HG02588 (cell line): ENCODE data around the gene CSF3.

Experiments
- ATAC-seq: cut with Tn5 transposase; IDR thresholded peaks from one replicate; pipeline ENCODE4 v1.9.1; 2021; ENCODE audit warnings: mild to moderate bottlenecking, moderate library complexity; ENCODE audit not compliant: unreplicated experiment

The CSF3 gene

DNA sequence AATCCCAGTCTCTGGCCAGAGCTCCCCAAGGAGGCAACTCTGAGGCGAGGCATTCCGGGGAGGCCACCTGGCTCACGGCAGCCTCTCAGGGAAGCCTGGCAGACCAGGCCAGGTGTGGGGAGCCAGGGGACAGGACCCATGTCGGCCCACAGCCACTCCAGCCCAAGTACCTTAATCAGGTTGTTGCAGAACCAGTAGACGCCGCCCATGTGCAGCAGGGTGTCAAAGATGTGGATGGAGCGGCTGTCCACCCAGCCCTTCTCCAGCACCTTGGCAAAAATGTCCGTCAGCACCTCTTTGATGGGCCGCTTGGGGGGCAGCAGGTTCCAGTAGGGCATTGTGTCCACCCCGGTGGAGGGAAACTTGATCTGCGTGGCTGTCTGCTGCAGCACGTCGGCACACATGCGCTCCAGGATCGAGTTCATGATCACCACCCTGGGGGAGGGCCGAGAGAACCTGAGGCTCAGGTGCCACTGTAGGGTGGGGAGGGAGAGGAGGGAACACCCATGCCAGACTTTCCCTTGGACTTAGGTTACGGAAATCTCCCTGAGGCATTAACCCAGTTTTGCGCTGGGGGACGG is 7.8 kb downstream of the CSF3 start:
- no peak for ATAC-seq

DNA sequence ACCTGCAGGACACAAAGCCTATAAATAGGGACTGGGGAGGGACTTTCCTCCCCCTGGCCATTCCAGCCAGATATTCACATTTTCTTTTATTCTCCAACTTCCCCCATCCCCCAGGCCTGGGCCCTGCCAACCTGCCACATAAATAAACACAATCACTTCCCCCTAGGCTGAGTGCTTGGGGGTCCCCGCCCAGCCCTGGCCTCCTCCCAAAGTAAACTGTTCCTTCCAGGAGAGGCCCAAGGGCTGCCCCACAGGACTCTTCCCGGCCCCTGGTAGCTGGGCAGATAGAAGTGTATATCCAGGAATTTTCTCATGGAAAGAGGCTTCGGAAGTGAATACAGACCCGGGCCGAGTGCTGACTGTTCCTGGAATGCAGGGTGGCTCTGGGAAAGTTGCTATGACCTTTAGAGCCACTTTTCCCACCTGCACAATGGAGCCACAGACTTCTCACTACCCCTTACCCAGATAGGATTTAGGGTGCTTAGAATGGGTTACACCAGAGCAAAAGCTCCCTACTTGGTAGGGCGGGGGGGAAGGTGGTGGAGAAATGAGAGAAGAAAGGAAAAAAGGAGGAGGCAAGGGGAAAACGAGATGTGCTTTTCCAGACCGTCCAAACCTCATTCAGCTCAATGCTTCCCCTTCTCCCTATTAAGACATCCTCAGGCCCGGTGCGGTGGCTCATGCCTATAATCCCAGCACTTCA is 8.5 kb downstream of the CSF3 start:
- no peak for ATAC-seq

DNA sequence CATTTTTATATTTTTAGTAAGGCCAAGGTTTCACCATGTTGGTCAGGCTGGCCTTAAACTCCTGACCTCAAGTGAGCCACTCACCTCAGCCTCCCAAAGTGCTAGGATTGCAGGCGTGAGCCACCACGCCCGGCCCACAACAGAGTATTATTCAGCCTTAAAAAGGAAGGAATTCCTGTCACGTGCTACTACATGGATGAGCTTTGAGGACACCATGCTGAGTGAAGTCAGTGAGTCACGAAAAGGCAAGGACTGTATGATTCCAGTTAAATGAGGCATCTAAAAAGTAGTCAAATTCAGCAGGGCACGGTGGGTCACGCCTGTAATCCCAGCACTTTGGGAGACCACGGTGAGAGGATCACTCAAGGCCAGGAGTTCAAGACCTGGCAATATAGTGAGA is 9.7 kb downstream of the CSF3 start:
- no peak for ATAC-seq

DNA sequence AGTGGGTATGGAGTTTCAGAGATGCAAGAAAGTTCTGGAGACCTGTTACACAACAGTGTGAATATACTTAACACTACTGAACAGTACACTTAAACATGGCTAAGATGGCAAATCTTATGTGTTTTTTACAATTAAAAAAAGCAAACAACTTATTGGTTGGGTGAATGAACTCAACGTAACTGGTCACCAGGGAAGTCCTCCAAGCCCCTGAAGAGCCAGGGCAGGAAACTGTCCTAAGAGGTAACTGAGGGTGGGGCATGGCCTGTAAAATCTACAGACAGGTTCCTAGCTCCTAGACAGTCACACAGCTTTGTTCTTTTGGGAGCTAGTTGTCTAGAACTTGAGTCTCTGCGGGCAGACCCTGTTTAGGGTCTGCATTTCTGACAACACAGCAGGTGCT is 10.3 kb downstream of the CSF3 start:
- ATAC-seq: no peak

DNA sequence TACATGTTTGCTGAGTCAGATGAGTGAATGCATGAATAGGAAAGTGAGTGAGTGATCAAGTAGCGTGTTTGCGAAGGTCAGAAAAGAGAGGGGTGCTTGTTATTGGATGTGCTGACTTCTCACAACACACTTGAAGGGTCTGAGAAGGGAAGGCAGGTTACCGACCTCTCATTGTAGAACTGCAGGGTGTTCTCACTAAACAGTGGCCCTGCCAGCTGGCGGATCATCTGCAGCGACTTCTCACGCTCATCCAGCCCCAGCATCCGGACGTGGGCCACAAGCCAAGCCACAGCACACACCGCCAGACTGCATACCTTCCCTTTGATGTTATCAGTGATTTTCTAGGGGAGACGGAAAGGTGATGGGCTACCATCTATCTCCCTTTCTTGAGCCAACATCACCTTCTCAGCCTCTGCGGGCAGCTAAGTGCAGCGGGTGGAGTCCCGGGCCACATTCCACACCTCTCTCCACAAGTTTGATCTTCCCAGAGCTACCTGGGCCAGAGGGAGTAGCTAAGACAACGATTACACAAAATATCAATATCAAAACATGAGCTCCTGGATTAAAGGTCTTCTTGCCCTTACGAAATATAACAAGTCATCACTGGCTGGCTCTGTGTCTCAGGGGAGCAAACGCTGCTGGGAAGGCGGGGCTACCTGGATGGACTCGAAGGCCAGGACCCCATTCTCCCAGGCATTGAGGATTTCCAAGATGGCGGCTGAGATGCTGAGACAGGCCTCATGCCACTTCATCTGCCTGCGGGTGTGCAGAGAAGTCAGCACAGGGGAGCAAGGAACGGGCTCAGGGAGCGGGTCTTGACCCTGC is 11.0 kb downstream of the CSF3 start:
- ATAC-seq: no peak

DNA sequence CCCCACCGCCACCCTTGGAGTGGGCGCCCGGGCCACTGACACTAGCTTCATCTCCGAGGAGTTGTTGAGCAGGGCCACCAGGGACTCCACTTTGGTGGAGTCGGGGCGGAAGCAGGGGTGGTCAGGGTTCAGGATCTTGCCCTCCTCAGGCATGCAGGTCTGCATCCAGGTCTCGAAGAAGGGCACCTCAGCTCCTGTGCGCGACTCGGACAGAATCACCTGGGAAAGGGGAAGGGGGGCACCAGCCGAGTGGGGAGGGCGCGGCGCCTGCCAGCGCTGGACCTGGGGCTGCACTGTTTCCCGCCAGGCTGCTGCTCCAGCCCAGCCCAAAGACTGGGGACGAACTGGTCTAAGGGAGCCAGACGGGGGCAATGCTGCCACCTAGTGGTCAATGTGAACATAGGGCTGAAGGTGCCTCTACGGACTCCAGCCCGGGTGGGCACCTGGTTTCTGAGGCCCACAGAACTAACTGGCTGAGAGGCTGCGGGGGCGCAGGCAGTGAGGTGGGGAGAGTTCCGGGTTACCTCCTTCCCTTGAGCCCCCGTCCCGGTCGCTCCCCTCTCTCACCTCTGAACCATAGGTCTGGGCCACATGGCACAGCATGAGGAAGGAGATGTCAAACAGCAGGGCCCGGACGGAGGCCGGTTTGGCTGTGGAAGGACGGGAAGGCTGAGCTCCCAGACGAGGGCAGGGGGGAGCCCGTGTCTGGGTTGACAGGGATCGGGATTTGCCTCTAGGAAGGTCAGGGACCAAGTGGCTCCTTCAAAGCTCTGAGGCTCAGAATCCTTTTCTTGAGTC is 11.8 kb downstream of the CSF3 start:
- ATAC-seq: no peak

DNA sequence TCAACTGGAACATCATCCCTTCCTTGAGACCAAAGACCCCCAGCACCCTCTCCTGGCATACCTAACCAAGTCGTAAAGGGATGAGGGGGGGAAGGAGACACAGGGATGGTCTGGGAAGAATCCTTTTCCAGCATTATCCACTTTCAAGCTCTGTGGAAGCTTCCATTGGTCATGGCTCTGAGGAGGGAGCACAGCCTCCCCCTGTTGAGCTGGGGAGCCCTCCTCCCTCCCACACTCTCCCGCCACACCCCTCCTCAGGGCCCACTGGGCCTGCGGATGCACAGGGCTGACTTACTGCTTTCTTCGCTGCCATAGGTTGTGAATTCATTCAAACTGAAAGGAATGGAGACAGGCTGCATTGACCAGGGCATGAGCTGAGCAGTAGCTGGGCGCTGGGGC is 12.4 kb downstream of the CSF3 start:
- ATAC-seq: no peak

DNA sequence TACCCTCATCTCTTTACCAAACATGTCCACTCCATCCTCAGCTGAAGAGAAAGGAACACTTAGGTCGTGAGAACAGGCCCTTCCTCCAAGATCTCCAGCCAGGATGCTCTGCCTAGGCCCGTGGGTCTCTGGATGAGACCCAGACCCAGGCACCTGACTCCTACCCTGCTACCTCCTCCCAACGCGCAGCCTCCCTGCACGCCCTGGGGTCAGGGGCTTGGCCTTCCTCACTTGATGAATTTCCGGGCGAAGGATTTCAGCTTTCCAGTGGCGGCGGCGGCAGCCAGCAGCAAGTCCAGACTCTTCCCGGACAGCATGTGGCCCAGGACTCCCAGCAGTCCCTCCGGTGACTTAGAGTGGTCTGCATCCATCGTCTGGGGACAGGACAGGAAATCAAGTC is 13.4 kb downstream of the CSF3 start:
- ATAC-seq: no peak

DNA sequence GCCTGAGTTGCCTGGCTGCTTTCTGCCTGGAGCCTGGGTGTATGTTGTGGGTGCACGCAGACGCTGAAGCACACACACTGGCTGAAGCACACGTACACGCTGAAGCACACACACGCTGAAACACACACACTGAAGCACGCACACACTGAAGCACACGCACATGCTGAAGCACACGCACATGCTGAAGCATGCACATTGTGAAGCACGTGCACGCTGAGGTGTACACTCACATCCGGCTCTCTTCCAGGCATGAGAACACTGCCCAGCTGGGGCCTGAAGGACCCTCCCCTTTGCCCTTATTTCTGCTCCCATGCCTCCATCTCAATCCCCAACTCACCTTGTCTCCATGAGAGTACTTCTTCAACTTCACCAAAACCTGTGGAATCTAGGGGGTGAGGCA is 16.5 kb downstream of the CSF3 start:
- no peak for ATAC-seq

DNA sequence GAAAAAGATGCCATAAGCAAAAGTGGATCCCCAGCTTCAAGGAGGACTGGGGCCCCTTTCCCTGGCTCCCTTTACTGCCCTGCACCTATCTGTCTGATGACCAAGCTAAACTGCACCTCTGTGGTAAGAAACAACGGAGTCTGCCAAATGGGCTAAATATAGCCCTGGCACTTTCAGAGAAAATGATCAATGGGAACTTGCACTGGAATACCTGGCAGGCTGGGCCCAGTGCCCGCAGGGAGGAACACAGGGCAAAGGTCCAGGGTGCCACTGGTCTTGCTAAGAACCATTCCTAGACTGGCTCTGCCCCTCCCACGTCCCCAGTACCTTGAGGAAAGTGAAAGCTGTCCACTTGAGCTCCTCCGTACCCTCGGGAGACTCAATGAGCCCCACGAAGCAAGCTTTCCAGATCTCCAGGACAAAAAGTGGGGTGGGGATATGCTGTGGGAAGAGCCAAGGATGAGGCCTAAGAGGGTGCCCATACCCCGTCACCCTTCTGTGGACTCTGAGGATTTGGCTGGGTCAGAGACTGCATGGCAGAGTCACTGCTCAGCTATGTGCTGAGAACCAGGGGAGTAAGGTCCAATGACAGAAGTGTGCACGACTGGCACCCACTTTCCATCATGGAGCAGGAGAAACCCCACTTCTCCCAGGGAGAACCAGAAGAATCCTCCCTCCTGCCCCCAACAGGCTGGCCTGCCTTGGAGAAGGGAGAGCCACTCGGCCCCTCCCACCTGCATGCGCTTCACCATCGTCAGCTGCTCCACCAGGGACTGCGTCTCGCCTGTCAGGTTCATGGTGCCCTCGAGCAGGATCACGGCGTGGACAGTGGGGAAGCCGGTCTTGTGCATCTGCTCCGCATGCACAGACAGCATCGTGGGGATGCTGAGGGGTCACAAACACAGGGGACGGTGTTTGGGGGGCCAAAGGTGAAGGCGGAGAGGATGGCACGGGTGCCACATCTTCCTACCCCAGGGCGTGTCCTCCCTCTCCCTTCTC is 17.4 kb downstream of the CSF3 start:
- no peak for ATAC-seq

DNA sequence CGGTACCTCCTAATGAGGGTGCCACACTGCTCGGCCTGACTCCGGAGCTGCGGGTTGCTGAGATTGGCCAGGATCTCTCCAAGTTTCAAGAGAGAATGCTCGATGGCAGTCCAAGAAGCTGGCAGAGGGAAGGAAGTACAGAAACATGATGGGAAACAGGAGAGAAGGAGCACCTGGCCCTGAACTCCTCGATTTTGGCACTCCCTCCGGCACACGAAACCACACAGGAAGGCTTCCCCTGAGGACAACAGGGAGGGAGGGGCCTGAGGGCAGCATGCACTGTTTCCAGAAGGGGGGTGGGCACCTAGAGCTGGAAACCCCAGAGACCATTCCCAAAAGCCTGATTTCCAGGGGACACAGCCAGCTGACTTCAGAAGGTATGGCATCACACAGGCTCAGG is 18.1 kb downstream of the CSF3 start:
- ATAC-seq: no peak

DNA sequence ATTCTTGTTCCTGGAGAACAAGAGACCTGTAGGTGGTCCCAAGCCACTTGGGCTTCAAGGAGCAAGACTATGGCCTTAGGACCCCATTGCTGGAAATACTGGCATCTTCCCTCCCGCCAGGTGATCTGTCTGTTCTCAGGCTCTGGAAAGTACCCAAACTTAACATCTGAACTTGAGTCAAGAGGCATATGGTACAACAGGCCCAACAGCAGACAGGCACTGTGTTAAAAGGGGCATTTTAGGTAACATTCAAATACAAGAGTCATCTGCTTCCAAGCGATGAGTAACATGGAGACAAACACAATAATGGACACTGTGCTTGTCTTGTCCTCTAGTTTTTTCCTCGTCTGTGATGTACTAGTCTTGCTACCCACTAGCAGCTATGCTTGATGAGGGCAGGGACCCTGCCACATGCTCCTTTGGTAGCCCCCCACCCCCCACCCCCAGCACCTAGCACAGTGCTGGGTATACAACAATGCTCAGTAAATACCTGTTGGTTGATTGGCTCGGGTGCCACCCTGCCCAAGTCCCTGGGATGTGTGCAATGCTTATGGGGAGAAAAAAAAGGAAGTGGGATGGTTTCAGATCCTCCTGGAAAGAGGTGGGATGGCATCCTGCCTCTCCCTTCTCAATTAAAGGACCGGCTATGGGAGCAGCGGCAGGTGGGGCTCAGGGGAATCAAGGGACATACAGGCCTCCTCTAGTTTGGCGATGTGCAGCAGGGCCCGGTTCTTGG is 19.4 kb downstream of the CSF3 start:
- no peak for ATAC-seq

DNA sequence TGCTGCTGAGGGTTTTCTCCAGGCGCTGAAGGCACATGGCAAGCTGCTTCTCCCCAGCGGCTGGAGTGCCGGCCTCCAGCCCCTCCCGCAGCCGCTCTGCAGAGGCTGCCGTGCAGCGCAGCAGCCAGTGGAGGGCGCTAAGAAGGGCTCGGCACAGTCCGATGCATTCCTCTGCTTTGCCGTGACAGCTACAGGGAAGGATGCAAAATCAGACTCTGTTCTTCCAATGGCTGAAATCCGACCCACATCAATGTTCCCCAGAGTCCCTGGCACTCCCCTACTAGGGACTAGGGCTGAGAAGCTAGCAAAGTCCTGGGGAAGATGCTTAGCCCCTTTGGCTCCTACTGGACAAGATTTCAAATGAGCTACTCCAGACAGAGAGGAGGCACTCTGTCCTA is 19.9 kb downstream of the CSF3 start:
- ATAC-seq: no peak

DNA sequence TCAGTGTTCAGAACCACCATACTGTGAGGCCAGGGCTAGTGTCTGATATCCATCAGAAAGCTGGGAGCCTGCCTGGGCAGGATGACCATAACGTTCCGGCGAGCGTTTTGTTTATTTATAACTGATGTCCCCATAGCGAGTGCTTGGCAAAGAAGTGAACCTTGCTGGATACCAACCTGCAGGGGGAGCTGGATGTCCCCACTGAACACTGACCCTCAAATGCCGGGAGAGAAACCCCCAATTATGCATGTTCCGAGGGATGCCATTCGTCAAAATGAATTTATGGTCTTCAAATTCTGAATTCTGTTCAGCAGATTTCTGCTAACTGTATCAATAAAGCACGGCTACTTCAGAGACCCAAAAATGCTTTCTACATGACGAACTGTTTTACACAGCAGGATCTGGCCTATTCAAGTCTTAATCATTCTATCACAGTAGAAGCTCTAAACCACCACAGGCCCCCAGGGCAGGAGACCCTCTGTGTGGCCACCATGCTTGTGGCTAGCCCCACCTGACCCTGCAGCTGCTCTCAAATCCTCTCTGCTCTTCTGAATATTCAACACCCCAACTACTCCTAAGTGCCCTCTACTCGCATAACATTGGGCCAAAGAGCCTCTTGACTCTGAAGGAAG is 23.8 kb downstream of the CSF3 start:
- ATAC-seq: no peak

DNA sequence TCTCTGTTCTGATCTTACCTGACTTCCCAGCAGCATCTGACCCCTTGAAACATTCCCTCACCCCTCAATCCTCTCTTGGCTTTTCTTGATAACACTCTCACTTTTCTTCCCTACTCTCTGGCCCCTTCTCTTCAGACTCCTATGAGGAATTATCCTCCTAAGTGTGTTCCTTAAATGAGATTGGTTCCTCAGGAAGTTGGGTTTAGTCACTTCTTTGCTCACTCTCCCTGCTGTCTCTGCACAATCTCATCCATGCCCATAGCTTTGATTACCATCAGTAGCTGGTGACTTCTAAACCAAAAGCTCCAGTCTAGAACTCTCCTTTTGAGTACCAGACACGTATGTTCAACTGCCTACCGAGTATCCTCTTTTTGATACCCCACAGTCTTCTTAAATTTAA is 26.0 kb downstream of the CSF3 start:
- ATAC-seq: no peak

DNA sequence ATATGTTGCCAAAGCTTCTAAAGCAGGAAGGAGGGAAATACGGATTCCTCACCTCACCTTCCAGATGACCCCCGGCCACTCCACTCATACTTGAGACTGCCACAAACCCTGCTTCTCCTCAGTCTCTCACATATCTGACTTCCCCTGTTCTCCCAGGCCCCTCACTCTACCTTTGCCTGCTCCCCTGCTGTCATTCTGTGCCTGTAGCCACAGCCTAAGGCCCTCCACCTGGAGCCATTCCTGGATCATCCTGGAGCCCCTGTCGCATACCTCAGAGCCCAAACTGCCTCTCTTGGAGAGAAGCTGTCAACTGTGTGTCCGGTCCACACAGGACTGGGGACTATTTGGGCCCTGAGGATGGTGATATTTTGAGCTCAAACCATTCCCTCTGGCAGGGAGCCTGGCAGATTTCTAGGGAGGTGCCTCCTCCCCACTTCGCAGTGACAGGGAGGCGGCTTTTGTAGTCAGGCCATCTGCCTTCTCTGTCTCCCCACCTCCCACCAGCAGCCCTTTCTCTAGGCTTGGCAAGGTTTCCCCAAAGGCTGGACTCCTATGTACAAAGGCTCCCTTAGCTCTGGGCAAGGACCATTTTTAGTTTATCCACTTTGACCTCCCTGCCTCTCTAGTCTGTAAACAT is 41.3 kb downstream of the CSF3 start:
- ATAC-seq: no peak

DNA sequence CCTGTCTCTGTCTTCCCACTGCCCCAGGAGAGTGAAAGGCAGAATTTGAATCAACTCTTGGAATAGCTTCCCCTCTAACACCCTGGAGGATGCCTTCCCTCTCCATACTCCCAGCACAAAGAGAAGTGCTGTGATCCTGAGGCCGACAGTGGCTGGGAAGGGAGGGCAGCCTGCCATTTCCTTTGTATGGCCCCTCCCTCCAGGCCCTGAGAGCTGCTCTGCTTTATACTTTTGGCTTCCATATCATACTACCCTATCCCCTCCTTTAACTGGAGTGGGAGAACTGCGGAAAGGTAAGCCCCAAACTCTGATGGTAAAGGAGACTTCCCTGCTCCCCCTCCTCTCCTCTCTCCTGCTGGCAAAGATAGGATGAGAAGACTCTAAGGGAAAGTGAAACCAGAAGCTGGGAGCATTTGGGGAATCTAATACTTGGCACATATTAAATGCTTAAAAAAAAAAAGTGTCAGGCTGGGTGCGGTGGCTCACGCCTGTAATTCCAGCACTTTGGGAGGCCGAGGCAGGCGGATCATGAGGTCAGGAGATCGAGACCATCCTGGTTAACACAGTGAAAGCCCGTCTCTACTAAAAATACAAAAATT is 43.0 kb downstream of the CSF3 start:
- no peak for ATAC-seq

DNA sequence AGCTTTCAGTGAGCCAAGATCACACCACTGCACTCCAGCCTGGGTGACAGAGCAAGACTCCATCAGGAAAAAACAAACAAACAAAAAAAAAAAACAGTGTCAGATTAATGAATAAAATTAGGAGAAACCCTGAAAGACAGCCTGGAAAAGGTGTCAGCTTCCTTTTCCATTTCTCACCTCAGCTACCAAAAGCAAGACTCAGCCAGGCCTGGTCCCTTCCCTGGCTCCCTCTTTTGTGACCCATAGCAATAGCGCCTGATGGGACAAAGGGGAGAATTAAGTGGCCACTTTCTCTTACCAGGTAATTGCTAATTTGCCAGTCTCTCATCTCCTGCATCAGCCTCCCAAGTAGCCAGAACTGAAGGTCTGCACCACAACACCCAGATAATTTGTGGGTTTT is 43.6 kb downstream of the CSF3 start:
- ATAC-seq: no peak
